ENCODE data around the gene ADI1.

The ADI1 gene

GRCh38 chr2:3463944-3464343 lies 55.4 kb downstream of the ADI1 start:
- Histone ChIP-seq H3K27ac (replicated peaks) (no peak overlapping the region), H3K27me3 (ENCODE audit: insufficient read depth, poor library complexity, severe bottlenecking) (no peaks in the 10 kb centered on the region), H3K4me3 (replicated peaks; ENCODE audit: insufficient read depth, low read length) (no peak overlapping the region)
- no peak for DNase-seq (ENCODE audit: low read depth in 1 of 2, low spot score in 1 of 2)
- TF ChIP-seq GABPA (IDR thresholded peaks at IDR 0.05; ENCODE audit: low read depth) = no peak

- TF ChIP-seq GABPA (IDR thresholded peaks at IDR 0.05; ENCODE audit: low read depth) = no peak
- Histone ChIP-seq H3K27me3 (ENCODE audit: insufficient read depth, poor library complexity, severe bottlenecking) (no peaks in the 10 kb centered on the region), H3K27ac (replicated peaks) (no peak overlapping the region), H3K4me3 (replicated peaks; ENCODE audit: insufficient read depth, low read length) (no peak overlapping the region)
- no peak for DNase-seq (ENCODE audit: low read depth in 1 of 2, low spot score in 1 of 2)
Observed at GRCh38 chr2:3463186-3463835, 56.0 kb downstream of the ADI1 start.

- DNase-seq (ENCODE audit: low read depth in 1 of 2, low spot score in 1 of 2) = no peak
- H3K27me3 ChIP-seq (ENCODE audit: insufficient read depth, poor library complexity, severe bottlenecking) = no peaks in the 10 kb centered on the region
- H3K4me3 ChIP-seq (replicated peaks; ENCODE audit: insufficient read depth, low read length) = no peak overlapping the region
- no peak for TF ChIP-seq POLR2AphosphoS5 (IDR thresholded peaks at IDR 0.05; ENCODE audit: low read depth)
- TF ChIP-seq SPI1 (IDR thresholded peaks at IDR 0.05; ENCODE audit: borderline replicate concordance, low read depth) = no peak
- TF ChIP-seq REST (IDR thresholded peaks at IDR 0.05; ENCODE audit: insufficient replicate concordance, low read depth) = no peak
- no peak overlapping the region for H3K27ac ChIP-seq (replicated peaks)
Observed at GRCh38 chr2:3462493-3463104, 56.7 kb downstream of the ADI1 start.

GRCh38 chr2:3461801-3462492 lies 57.4 kb downstream of the ADI1 start:
- TF ChIP-seq CTCF (IDR thresholded peaks at IDR 0.05; ENCODE audit: insufficient read depth, low read length) (peak; percentile 86), POLR2AphosphoS5 (IDR thresholded peaks at IDR 0.05; ENCODE audit: low read depth) (no peak)
- no peak overlapping the region for H3K27ac ChIP-seq (replicated peaks)
- H3K4me3 ChIP-seq (replicated peaks; ENCODE audit: insufficient read depth, low read length) = no peak overlapping the region
- H3K27me3 ChIP-seq (ENCODE audit: insufficient read depth, poor library complexity, severe bottlenecking) = no peaks in the 10 kb centered on the region
- peak; percentile 39 to 45 for DNase-seq (ENCODE audit: low read depth in 1 of 2, low spot score in 1 of 2)

GRCh38 chr2:3460831-3461800 lies 58.2 kb downstream of the ADI1 start:
- Histone ChIP-seq H3K27me3 (ENCODE audit: insufficient read depth, poor library complexity, severe bottlenecking) (no peaks in the 10 kb centered on the region), H3K4me3 (replicated peaks; ENCODE audit: insufficient read depth, low read length) (no peak overlapping the region), H3K27ac (replicated peaks) (no peak overlapping the region)
- DNase-seq (ENCODE audit: low read depth in 1 of 2, low spot score in 1 of 2) = no peak
- TF ChIP-seq CTCF (IDR thresholded peaks at IDR 0.05; ENCODE audit: insufficient read depth, low read length) = no peak
- TF ChIP-seq SPI1 (IDR thresholded peaks at IDR 0.05; ENCODE audit: borderline replicate concordance, low read depth) = no peak
- TF ChIP-seq GABPA (IDR thresholded peaks at IDR 0.05; ENCODE audit: low read depth) = no peak
- TF ChIP-seq REST (IDR thresholded peaks at IDR 0.05; ENCODE audit: insufficient replicate concordance, low read depth) = no peak
- TF ChIP-seq POLR2AphosphoS5 (IDR thresholded peaks at IDR 0.05; ENCODE audit: low read depth) = no peak

All from HL-60 (cell line).